ENCODE results near the gene SLC35F1.

DNA sequence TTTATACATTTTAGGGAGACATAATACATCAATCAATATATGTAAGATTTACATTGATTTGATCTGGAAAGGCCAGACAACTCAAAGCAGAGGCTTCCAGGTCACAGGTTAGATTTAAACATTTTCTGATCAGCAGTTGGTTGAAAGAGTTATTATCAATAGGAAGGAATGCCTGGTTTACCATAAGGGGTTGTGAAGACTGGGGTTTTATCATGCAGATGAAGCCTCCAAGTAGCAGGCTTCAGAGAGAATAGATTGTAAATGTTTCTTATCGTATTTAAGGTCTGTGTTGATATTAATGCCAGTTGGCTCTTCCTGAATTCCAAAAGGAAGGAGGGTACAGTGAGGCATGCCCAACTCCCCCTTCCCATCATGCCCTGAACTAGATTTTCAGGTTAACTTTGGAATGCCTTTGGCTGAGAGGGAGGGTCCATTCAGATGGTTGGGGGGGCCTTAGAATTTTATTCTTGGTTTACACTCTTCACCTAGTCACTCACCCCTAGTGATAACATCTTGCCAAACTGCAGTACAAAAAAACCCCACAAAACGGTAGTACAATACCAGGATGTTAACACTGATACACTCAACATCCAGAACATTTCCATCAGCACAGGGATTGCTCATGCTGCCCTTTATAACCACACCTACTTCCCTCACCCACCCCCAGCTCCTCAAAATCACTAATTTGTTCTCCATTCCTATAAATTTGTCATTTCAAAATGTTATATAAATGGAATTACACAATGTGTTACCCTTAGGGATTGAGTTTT, 381.5 kb downstream of the SLC35F1 start:
- TF ChIP-seq, protein P1, sequence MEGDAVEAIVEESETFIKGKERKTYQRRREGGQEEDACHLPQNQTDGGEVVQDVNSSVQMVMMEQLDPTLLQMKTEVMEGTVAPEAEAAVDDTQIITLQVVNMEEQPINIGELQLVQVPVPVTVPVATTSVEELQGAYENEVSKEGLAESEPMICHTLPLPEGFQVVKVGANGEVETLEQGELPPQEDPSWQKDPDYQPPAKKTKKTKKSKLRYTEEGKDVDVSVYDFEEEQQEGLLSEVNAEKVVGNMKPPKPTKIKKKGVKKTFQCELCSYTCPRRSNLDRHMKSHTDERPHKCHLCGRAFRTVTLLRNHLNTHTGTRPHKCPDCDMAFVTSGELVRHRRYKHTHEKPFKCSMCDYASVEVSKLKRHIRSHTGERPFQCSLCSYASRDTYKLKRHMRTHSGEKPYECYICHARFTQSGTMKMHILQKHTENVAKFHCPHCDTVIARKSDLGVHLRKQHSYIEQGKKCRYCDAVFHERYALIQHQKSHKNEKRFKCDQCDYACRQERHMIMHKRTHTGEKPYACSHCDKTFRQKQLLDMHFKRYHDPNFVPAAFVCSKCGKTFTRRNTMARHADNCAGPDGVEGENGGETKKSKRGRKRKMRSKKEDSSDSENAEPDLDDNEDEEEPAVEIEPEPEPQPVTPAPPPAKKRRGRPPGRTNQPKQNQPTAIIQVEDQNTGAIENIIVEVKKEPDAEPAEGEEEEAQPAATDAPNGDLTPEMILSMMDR (IDR thresholded peaks at IDR 0.05; ENCODE audit: poor library complexity), result no peak
- TF ChIP-seq EZH2 (IDR thresholded peaks at IDR 0.05; ENCODE audit: borderline replicate concordance), result no peak
- no peak for TF ChIP-seq EZH2phosphoT487 (IDR thresholded peaks at IDR 0.05; ENCODE audit: low read depth, severe bottlenecking, unreplicated experiment)

Data from hepatocyte (in vitro differentiated cells).